Epithelial cell of proximal tubule (primary cell): ENCODE measurements around the gene PLXNA4. TPM values are rescaled to one million over a fixed set of nuclear protein-coding genes. Genes with fewer than 3 reads are reported as not detected.

Experiments used
- DNase-seq: peaks from one replicate; pipeline ENCODE4 v3.0.0-alpha.2; 2011; ENCODE audit warnings: low read depth
- H3K4me3 ChIP-seq: 2 replicates; pipeline ENCODE4 v1.5.1; 2011; ENCODE audit warnings: low read depth, mild to moderate bottlenecking, low read length
- total RNA-seq: library from RNA; depleted of rRNA; stranded (reverse); fragments of >200 nt; gene quantifications from 2 replicates; pipeline ENCODE4 v1.2.3, GENCODE V29; 2015
- TF ChIP-seq, protein P1 (sequence below): conservative IDR thresholded peaks from 2 replicates; pipeline ENCODE4 v1.5.1; 2012; ENCODE audit warnings: low read depth, mild to moderate bottlenecking, low read length

PLXNA4 gene
- total RNA-seq, 1 donor from 2014 or later = not detected

DNA sequence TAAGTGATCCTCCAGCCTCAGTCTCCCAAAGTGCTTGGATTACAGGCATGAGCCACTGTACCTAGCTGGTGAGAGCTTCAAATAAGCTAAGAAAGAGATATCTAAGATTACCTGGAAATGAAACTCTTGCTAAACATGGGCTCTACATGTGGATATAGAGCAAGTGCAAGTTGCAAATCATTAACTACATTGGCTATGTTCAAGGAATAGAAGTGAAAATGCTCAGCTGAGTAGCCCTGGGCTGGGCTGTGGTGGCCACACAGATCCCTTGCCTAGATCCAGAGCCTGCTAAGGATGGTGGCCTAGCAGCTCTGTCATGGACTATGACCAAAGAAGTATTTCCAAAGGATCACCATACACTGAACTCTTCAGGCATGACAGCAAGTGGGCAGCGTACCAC, 209.3 kb downstream of the PLXNA4 start:
- H3K4me3 ChIP-seq = no peak overlapping the region
- no peak for DNase-seq
- TF ChIP-seq, protein P1, sequence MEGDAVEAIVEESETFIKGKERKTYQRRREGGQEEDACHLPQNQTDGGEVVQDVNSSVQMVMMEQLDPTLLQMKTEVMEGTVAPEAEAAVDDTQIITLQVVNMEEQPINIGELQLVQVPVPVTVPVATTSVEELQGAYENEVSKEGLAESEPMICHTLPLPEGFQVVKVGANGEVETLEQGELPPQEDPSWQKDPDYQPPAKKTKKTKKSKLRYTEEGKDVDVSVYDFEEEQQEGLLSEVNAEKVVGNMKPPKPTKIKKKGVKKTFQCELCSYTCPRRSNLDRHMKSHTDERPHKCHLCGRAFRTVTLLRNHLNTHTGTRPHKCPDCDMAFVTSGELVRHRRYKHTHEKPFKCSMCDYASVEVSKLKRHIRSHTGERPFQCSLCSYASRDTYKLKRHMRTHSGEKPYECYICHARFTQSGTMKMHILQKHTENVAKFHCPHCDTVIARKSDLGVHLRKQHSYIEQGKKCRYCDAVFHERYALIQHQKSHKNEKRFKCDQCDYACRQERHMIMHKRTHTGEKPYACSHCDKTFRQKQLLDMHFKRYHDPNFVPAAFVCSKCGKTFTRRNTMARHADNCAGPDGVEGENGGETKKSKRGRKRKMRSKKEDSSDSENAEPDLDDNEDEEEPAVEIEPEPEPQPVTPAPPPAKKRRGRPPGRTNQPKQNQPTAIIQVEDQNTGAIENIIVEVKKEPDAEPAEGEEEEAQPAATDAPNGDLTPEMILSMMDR = no peak

DNA sequence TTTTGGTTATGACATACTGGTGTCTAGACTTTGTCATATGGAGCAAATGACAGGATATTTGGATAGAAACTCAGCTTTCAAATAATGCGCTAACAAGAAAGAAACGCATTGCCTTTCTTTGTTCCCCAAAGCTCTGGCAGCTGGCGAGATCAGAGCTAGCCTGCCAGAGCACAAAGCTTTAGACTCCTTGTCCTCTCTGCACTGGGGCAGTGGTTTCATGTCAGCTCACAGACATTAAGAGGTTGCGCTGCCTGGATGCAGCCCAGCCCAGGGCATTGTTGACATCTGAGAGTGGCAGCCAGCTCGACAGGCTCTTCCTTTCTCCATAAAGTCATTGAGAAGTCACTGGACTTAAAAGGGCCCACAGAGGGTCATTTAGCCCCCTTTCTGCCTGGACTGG, 212.0 kb downstream of the PLXNA4 start:
- TF ChIP-seq, protein P1 = no peak

DNA sequence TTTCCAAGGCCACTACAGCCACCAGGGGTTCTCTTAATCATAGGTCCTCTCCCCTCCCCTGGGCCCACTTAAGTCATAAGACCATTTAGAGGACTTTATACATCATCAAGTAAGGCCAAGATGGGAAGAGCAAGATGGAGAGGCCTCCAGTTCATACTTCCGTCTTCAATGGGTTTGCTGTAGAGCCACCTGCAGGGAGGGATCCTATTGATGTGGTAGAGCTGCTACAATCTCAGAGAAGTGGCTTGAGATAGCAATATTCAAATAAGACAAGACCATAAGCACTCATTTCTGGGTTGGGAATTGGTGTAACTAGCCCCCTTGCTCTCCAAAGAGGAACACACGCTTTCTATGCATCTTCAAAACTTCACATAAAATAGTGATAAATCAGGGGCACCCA, 214.2 kb downstream of the PLXNA4 start:
- no peak overlapping the region for H3K4me3 ChIP-seq
- TF ChIP-seq, protein P1 = no peak
- no peak for DNase-seq

More for the DNA sequence above, 212.0 kb downstream of the PLXNA4 start:
- no peak overlapping the region for H3K4me3 ChIP-seq
- no peak for DNase-seq

GRCh38 chr7:132361146-132361545, 215.1 kb downstream of the PLXNA4 start:
- no peak for DNase-seq
- TF ChIP-seq, protein P1 = no peak
- no peak overlapping the region for H3K4me3 ChIP-seq

DNA sequence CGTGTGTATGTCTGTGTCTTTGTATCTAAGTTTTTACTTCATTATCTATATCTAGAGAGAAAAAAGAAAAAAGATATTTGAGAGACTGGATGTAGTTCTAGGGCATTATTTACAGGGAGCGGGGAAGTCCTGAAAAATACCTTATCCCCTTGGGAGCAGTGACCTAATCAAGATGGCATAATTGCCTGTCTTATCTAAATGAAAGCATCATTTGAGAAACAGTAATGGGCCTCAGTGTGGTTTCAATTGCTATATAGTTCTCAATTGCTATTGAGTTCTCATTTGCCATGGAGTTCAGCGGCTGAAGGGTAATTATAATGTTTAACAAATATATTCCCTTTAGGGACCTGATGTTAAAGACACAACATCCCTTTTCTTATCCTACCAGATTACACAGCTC, 216.5 kb downstream of the PLXNA4 start:
- TF ChIP-seq, protein P1 = no peak
- DNase-seq = no peak
- no peak overlapping the region for H3K4me3 ChIP-seq

GRCh38 chr7:132355048-132355447, 221.2 kb downstream of the PLXNA4 start:
- DNase-seq = no peak
- TF ChIP-seq, protein P1 = no peak
- H3K4me3 ChIP-seq = no peak overlapping the region

DNA sequence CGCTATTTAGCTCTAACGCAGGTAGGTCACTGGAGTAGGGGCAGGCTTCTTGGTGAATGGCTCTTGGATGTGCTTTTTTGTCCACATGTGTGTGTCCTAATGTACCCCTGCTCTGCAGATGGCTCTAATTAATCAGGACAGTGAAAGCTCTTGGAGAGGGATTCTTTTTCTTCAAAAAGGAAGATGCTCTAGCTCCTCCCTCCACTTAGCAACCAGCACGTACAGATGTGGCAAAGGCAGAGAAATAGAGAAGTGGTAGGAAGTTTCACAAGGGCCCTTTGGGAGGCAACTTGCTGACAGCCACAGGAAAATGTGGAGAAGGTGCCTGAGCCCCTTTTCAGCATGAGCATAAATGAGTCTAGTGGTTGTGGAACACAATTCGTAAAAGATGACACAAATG, 221.7 kb downstream of the PLXNA4 start:
- TF ChIP-seq, protein P1 = no peak
- DNase-seq = no peak
- no peak overlapping the region for H3K4me3 ChIP-seq
